ENCODE data around the gene FYN. TPM values are rescaled to one million over a fixed set of nuclear protein-coding genes. Genes with fewer than 3 reads are reported as not detected.

FYN gene
- total RNA-seq, 4 donors from 2014 or later = 16.3 to 288 (median 52.2) TPM

GRCh38 chr6:111829998-111830397 lies 43.3 kb downstream of the FYN start:
- no peak for DNase-seq
- H3K27me3 ChIP-seq = no peaks in the 10 kb centered on the region
- peaks cover 0 to 13% (median 3%) of the 10 kb centered on the region in 4 donors for H3K4me1 ChIP-seq
- in situ Hi-C loops (cut with MboI; ENCODE audit: low pct_ligation_motif_present in 1 of 4, low pct_unique_long_range_greater_than_20kb in 1 of 4, low sequenced_read_pairs in 3 of 4) (no loop called here), intact Hi-C loops (cut with DNase I; ENCODE audit: low total_unique reads) (no loop called here)
- no peaks in the 10 kb centered on the region for H3K9me3 ChIP-seq
- TF ChIP-seq POLR2A (IDR thresholded peaks at IDR 0.05) = no peak
- TF ChIP-seq EP300 (IDR thresholded peaks at IDR 0.05; ENCODE audit: low read depth) = no peak
- no peak for TF ChIP-seq POLR2AphosphoS5 (IDR thresholded peaks at IDR 0.05)
- TF ChIP-seq, protein P1, sequence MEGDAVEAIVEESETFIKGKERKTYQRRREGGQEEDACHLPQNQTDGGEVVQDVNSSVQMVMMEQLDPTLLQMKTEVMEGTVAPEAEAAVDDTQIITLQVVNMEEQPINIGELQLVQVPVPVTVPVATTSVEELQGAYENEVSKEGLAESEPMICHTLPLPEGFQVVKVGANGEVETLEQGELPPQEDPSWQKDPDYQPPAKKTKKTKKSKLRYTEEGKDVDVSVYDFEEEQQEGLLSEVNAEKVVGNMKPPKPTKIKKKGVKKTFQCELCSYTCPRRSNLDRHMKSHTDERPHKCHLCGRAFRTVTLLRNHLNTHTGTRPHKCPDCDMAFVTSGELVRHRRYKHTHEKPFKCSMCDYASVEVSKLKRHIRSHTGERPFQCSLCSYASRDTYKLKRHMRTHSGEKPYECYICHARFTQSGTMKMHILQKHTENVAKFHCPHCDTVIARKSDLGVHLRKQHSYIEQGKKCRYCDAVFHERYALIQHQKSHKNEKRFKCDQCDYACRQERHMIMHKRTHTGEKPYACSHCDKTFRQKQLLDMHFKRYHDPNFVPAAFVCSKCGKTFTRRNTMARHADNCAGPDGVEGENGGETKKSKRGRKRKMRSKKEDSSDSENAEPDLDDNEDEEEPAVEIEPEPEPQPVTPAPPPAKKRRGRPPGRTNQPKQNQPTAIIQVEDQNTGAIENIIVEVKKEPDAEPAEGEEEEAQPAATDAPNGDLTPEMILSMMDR (IDR thresholded peaks at IDR 0.05) = no peak
- H3K36me3 ChIP-seq = no peaks in the 10 kb centered on the region
- WGBS, 2 donors (ENCODE audit: low coverage in 1 of 2) = 53 to 79% methylated on average over 2 of the region's 2 CpGs
- no peak overlapping the region for H3K4me3 ChIP-seq
- H3K27ac ChIP-seq = no peak overlapping the region

- Histone ChIP-seq H3K36me3 (no peaks in the 10 kb centered on the region), H3K27ac (no peak overlapping the region), H3K9me3 (no peaks in the 10 kb centered on the region), H3K4me3 (no peak overlapping the region), H3K27me3 (no peaks in the 10 kb centered on the region), H3K4me1 (peaks cover 0 to 14% (median 3%) of the 10 kb centered on the region in 4 donors)
- no peak for TF ChIP-seq EP300 (IDR thresholded peaks at IDR 0.05; ENCODE audit: low read depth)
- TF ChIP-seq, protein P1 (IDR thresholded peaks at IDR 0.05) = no peak
- no peak for TF ChIP-seq POLR2A (IDR thresholded peaks at IDR 0.05)
- intact Hi-C loops (cut with DNase I; ENCODE audit: low total_unique reads) (no loop called here), in situ Hi-C loops (cut with MboI; ENCODE audit: low pct_ligation_motif_present in 1 of 4, low pct_unique_long_range_greater_than_20kb in 1 of 4, low sequenced_read_pairs in 3 of 4) (no loop called here)
- no peak for DNase-seq
- WGBS, 2 donors (ENCODE audit: low coverage in 1 of 2) = 87 to 92% methylated on average over 3 of the region's 3 CpGs
These were observed 43.7 kb downstream of the FYN start for GRCh38 chr6:111829581-111829980.

DNA sequence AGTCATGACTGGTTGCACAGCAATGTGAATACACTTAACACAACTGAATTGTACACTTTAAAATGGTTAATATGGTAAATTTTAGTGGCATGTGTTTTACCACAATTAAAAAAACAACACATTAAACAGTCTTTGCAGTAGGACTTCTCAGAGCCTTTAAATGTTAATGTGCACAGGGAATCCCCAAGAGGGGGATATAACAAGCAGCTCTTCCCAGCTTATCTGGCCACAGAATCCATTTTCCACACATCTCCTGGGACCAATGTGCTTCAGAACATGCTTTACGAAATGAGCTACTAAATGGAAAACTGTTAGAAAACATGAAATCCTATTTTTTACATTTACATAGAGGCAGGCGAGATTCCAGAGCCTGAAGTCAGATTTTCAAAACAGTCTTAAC lies 44.4 kb downstream of the FYN start:
- WGBS, 2 donors (ENCODE audit: low coverage in 1 of 2) = 87 to 88% methylated on average over 2 of the region's 2 CpGs

GRCh38 chr6:111825439-111826086 lies 47.7 kb downstream of the FYN start:
- no peaks in the 10 kb centered on the region for H3K9me3 ChIP-seq
- H3K36me3 ChIP-seq = no peaks in the 10 kb centered on the region
- 86 to 90% methylated on average over 3 to 4 of the region's 4 CpGs for WGBS, 2 donors (ENCODE audit: low coverage in 1 of 2)
- in situ Hi-C loops (cut with MboI; ENCODE audit: low pct_ligation_motif_present in 1 of 4, low pct_unique_long_range_greater_than_20kb in 1 of 4, low sequenced_read_pairs in 3 of 4) (no loop called here), intact Hi-C loops (cut with DNase I; ENCODE audit: low total_unique reads) (no loop called here)
- TF ChIP-seq POLR2A (IDR thresholded peaks at IDR 0.05) (no peak), POLR2AphosphoS5 (IDR thresholded peaks at IDR 0.05) (no peak), EP300 (IDR thresholded peaks at IDR 0.05; ENCODE audit: low read depth) (no peak)
- TF ChIP-seq, protein P1 (IDR thresholded peaks at IDR 0.05) = no peak
- no peaks in the 10 kb centered on the region for H3K27me3 ChIP-seq
- no peak for DNase-seq
- no peak overlapping the region for H3K27ac ChIP-seq
- H3K4me3 ChIP-seq = no peak overlapping the region
- peaks cover 0 to 17% (median 3%) of the 10 kb centered on the region in 4 donors for H3K4me1 ChIP-seq

More for the DNA sequence above, 44.4 kb downstream of the FYN start:
- Histone ChIP-seq H3K4me3 (no peak overlapping the region), H3K36me3 (no peaks in the 10 kb centered on the region), H3K9me3 (no peaks in the 10 kb centered on the region), H3K27me3 (no peaks in the 10 kb centered on the region), H3K27ac (no peak overlapping the region), H3K4me1 (peaks cover 0 to 21% (median 5%) of the 10 kb centered on the region in 4 donors)
- in situ Hi-C loops (cut with MboI; ENCODE audit: low pct_ligation_motif_present in 1 of 4, low pct_unique_long_range_greater_than_20kb in 1 of 4, low sequenced_read_pairs in 3 of 4) (no loop called here), intact Hi-C loops (cut with DNase I; ENCODE audit: low total_unique reads) (no loop called here)
- no peak for DNase-seq
- no peak for TF ChIP-seq POLR2A (IDR thresholded peaks at IDR 0.05)
- no peak for TF ChIP-seq POLR2AphosphoS5 (IDR thresholded peaks at IDR 0.05)
- TF ChIP-seq, protein P1 (IDR thresholded peaks at IDR 0.05) = no peak
- no peak for TF ChIP-seq EP300 (IDR thresholded peaks at IDR 0.05; ENCODE audit: low read depth)

Data from transverse colon (tissue), 4 donors.